ENCODE measurements around the gene RAB10. TPM values are rescaled to one million over a fixed set of nuclear protein-coding genes. Genes with fewer than 3 reads are reported as not detected.

The RAB10 gene
- total and polyA plus RNA-seq, 2 of the 13 experiments (the other 11 are each of a cell fraction or from before 2014, with no cell fraction given), result 48.2 to 120 TPM

DNA sequence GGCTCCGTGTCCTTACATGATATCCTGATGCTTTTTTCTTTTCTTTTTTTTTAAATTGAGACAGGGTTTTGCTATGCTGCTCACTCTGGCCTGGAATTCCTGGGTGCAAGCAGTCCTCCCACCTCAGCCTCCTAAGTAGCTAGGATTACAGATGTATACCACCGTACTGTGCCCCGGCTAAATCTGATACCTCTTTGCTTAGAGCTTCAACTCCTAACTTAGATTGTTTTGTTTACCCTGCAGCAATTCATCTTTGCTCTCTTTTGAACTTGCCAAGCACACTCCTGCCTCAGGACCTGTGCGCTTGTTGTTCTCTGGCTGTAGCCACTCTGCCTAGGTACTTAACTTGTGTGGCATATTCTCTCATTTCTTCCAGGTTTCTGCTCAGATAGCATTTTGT, 24.5 kb downstream of the RAB10 start (continued):
- TF ChIP-seq, protein P1, sequence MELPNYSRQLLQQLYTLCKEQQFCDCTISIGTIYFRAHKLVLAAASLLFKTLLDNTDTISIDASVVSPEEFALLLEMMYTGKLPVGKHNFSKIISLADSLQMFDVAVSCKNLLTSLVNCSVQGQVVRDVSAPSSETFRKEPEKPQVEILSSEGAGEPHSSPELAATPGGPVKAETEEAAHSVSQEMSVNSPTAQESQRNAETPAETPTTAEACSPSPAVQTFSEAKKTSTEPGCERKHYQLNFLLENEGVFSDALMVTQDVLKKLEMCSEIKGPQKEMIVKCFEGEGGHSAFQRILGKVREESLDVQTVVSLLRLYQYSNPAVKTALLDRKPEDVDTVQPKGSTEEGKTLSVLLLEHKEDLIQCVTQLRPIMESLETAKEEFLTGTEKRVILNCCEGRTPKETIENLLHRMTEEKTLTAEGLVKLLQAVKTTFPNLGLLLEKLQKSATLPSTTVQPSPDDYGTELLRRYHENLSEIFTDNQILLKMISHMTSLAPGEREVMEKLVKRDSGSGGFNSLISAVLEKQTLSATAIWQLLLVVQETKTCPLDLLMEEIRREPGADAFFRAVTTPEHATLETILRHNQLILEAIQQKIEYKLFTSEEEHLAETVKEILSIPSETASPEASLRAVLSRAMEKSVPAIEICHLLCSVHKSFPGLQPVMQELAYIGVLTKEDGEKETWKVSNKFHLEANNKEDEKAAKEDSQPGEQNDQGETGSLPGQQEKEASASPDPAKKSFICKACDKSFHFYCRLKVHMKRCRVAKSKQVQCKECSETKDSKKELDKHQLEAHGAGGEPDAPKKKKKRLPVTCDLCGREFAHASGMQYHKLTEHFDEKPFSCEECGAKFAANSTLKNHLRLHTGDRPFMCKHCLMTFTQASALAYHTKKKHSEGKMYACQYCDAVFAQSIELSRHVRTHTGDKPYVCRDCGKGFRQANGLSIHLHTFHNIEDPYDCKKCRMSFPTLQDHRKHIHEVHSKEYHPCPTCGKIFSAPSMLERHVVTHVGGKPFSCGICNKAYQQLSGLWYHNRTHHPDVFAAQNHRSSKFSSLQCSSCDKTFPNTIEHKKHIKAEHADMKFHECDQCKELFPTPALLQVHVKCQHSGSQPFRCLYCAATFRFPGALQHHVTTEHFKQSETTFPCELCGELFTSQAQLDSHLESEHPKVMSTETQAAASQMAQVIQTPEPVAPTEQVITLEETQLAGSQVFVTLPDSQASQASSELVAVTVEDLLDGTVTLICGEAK (IDR thresholded peaks at IDR 0.05), result no peak
- TF ChIP-seq, protein P1 (CRISPR knock-in tag; IDR thresholded peaks at IDR 0.05), result no peak
- TF ChIP-seq KMT2A (CRISPR knock-in tag; IDR thresholded peaks at IDR 0.05) (peak; percentile 33; the same call in 1 of the 2 replicates), ZNF543 (CRISPR knock-in tag; IDR thresholded peaks at IDR 0.05) (no peak), ZSCAN21 (CRISPR knock-in tag; IDR thresholded peaks at IDR 0.05; ENCODE audit: borderline replicate concordance) (no peak), MZF1 (CRISPR knock-in tag; IDR thresholded peaks at IDR 0.05; ENCODE audit: borderline replicate concordance) (no peak)
- TF ChIP-seq, protein P2, sequence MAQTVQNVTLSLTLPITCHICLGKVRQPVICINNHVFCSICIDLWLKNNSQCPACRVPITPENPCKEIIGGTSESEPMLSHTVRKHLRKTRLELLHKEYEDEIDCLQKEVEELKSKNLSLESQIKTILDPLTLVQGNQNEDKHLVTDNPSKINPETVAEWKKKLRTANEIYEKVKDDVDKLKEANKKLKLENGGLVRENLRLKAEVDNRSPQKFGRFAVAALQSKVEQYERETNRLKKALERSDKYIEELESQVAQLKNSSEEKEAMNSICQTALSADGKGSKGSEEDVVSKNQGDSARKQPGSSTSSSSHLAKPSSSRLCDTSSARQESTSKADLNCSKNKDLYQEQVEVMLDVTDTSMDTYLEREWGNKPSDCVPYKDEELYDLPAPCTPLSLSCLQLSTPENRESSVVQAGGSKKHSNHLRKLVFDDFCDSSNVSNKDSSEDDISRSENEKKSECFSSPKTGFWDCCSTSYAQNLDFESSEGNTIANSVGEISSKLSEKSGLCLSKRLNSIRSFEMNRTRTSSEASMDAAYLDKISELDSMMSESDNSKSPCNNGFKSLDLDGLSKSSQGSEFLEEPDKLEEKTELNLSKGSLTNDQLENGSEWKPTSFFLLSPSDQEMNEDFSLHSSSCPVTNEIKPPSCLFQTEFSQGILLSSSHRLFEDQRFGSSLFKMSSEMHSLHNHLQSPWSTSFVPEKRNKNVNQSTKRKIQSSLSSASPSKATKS (CRISPR knock-in tag; IDR thresholded peaks at IDR 0.05), result no peak
- TF ChIP-seq, protein P3, sequence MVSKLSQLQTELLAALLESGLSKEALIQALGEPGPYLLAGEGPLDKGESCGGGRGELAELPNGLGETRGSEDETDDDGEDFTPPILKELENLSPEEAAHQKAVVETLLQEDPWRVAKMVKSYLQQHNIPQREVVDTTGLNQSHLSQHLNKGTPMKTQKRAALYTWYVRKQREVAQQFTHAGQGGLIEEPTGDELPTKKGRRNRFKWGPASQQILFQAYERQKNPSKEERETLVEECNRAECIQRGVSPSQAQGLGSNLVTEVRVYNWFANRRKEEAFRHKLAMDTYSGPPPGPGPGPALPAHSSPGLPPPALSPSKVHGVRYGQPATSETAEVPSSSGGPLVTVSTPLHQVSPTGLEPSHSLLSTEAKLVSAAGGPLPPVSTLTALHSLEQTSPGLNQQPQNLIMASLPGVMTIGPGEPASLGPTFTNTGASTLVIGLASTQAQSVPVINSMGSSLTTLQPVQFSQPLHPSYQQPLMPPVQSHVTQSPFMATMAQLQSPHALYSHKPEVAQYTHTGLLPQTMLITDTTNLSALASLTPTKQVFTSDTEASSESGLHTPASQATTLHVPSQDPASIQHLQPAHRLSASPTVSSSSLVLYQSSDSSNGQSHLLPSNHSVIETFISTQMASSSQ (IDR thresholded peaks at IDR 0.05; ENCODE audit: low read depth), result no peak
- TF ChIP-seq, protein P3 (CRISPR knock-in tag; IDR thresholded peaks at IDR 0.05; ENCODE audit: borderline replicate concordance), result no peak
- TF ChIP-seq, protein P4, sequence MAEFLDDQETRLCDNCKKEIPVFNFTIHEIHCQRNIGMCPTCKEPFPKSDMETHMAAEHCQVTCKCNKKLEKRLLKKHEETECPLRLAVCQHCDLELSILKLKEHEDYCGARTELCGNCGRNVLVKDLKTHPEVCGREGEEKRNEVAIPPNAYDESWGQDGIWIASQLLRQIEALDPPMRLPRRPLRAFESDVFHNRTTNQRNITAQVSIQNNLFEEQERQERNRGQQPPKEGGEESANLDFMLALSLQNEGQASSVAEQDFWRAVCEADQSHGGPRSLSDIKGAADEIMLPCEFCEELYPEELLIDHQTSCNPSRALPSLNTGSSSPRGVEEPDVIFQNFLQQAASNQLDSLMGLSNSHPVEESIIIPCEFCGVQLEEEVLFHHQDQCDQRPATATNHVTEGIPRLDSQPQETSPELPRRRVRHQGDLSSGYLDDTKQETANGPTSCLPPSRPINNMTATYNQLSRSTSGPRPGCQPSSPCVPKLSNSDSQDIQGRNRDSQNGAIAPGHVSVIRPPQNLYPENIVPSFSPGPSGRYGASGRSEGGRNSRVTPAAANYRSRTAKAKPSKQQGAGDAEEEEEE (CRISPR knock-in tag; IDR thresholded peaks at IDR 0.05; ENCODE audit: borderline replicate concordance), result no peak
- TF ChIP-seq, protein P5, sequence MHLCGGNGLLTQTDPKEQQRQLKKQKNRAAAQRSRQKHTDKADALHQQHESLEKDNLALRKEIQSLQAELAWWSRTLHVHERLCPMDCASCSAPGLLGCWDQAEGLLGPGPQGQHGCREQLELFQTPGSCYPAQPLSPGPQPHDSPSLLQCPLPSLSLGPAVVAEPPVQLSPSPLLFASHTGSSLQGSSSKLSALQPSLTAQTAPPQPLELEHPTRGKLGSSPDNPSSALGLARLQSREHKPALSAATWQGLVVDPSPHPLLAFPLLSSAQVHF (CRISPR knock-in tag; IDR thresholded peaks at IDR 0.05), result no peak

Data from HepG2 (cell line).